Measurements from ENCODE around the gene ALDH1A3.

Gene ALDH1A3

GRCh38 chr15:100918034-100918689 is 38.5 kb downstream of the ALDH1A3 start:
- H3K36me3 ChIP-seq (ENCODE audit: control insufficient read depth in 2 of 2, insufficient read depth in 1 of 2, low read length in 2 of 2), result no peaks in the 10 kb centered on the region
- no peak overlapping the region for H3K4me3 ChIP-seq (ENCODE audit: low read depth, low read length)
- POLR2A ChIA-PET, result interaction anchor here (1.5 kb wide), 1 partner anchor 39 kb away, joined by 6 read pairs; the partner anchor contains the start of gene ALDH1A3
- CTCF ChIA-PET, result interaction anchor here (0.5 to 8.7 kb wide), 39 partner anchors 10 to 860 kb away, joined by 3 to 159 read pairs (median 4); no protein-coding TSS in a partner anchor
- no peaks in the 10 kb centered on the region; the same call in 1 of the 2 replicates for H3K4me1 ChIP-seq (ENCODE audit: control insufficient read depth, insufficient read depth, low read length)
- H3K9me3 ChIP-seq (ENCODE audit: control insufficient read depth, insufficient read depth, low read depth, low read length), result no peaks in the 10 kb centered on the region
- no peak overlapping the region for H3K27ac ChIP-seq (ENCODE audit: extremely low read depth, low read depth, low read length)
- TF ChIP-seq CTCF (tag by site-specific recombination; IDR thresholded peaks at IDR 0.05) (peak; percentile 66), ZNF174 (tag by site-specific recombination; IDR thresholded peaks at IDR 0.05) (no peak), ZBTB26 (tag by site-specific recombination; optimal IDR thresholded peaks at IDR 0.05) (peak; percentile 26), ZNF18 (tag by site-specific recombination; IDR thresholded peaks at IDR 0.05) (peak; percentile 71), ZNF623 (tag by site-specific recombination; IDR thresholded peaks at IDR 0.05) (no peak), ZNF341 (tag by site-specific recombination; IDR thresholded peaks at IDR 0.05; ENCODE audit: low read depth) (peak; percentile 33; the same call in 1 of the 2 replicates)
- TF ChIP-seq, protein P1, sequence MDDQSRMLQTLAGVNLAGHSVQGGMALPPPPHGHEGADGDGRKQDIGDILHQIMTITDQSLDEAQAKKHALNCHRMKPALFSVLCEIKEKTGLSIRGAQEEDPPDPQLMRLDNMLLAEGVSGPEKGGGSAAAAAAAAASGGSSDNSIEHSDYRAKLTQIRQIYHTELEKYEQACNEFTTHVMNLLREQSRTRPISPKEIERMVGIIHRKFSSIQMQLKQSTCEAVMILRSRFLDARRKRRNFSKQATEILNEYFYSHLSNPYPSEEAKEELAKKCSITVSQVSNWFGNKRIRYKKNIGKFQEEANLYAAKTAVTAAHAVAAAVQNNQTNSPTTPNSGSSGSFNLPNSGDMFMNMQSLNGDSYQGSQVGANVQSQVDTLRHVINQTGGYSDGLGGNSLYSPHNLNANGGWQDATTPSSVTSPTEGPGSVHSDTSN (CRISPR knock-in tag; IDR thresholded peaks at IDR 0.05), result peak; percentile 67; the same call in 1 of the 2 replicates

DNA sequence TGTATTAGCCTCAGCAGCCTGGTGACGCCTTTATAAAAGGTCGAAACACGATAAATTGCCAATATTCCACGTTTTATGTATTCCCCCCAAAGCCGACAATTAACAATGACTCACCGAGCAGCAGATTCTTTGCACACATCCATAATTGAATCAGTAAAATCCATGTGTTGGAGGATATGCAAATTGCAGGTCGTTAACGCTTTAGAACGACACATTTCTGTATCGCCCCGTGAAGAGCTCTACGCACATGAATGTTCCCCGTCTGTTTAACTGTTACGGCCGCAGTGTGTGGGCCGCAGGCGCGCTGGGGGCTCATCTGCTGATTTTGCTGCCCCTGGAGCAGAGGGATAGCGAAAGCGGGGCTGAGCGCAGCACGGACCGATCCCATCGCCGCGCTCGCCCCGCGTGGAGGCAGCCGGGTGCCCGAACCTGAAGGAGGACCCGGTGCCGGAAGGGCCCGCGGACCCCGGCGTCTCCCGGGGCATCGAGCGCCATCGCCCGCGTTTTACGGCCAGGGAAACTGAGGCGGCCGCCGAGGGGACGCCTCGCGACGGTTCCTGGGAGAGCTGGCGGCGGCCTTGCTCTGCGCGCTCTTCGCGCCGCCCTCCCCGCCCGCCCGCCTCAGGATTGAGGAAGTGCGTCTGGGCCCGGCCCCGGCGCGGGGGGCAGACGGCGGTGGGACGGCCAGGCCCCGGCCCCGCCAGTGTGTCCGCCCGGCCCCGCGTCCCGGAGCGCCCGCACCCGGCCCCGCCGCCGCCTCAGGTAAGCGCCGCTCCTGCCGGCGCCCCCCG is 39.3 kb downstream of the ALDH1A3 start, which contains the start of gene LRRK1:
Gene LRRK1 (plus strand): TSS at position 668 of the 791 bp plus-strand sequence. CDS start 5,276 bp downstream, outside the sequence.
- Histone ChIP-seq H3K27ac (ENCODE audit: extremely low read depth, low read depth, low read length) (no peak within 1 kb of the TSS; the same call in 1 of the 2 replicates), H3K36me3 (ENCODE audit: control insufficient read depth in 2 of 2, insufficient read depth in 1 of 2, low read length in 2 of 2) (no peaks in the 10 kb centered on the region), H3K4me3 (ENCODE audit: low read depth, low read length) (peak within 1 kb of the TSS; percentile 42), H3K4me1 (ENCODE audit: control insufficient read depth, insufficient read depth, low read length) (no peaks in the 10 kb centered on the region; the same call in 1 of the 2 replicates), H3K9me3 (ENCODE audit: control insufficient read depth, insufficient read depth, low read depth, low read length) (no peaks in the 10 kb centered on the region)
- POLR2A ChIA-PET, result interaction anchor here (1.5 kb wide), 1 partner anchor 39 kb away, joined by 6 read pairs; the partner anchor contains the start of gene ALDH1A3
- CTCF ChIA-PET, result interaction anchor here (0.5 to 8.7 kb wide), 23 partner anchors 9 to 860 kb away, joined by 3 to 159 read pairs (median 5); no protein-coding TSS in a partner anchor
- no peak for TF ChIP-seq ZNF341 (tag by site-specific recombination; IDR thresholded peaks at IDR 0.05; ENCODE audit: low read depth)
- TF ChIP-seq ZNF202 (tag by site-specific recombination; IDR thresholded peaks at IDR 0.05; ENCODE audit: borderline replicate concordance), result no peak
- no peak for TF ChIP-seq ZSCAN18 (tag by site-specific recombination; IDR thresholded peaks at IDR 0.05)
- TF ChIP-seq ZBTB6 (tag by site-specific recombination; IDR thresholded peaks at IDR 0.05), result no peak
- no peak for TF ChIP-seq ZNF670 (tag by site-specific recombination; IDR thresholded peaks at IDR 0.05; ENCODE audit: low read depth)
- no peak for TF ChIP-seq ZNF423 (tag by site-specific recombination; IDR thresholded peaks at IDR 0.05)
- no peak for TF ChIP-seq MEIS1 (CRISPR knock-in tag; IDR thresholded peaks at IDR 0.05; ENCODE audit: borderline replicate concordance)
- no peak for TF ChIP-seq ZBTB48 (tag by site-specific recombination; IDR thresholded peaks at IDR 0.05)
- no peak for TF ChIP-seq ZNF701 (tag by site-specific recombination; IDR thresholded peaks at IDR 0.05)
- TF ChIP-seq ZNF138 (tag by site-specific recombination; IDR thresholded peaks at IDR 0.05; ENCODE audit: borderline replicate concordance), result no peak
